Muscle layer of colon (tissue), 2 donors: ENCODE data around the gene MELTF.

Experiments
- H3K27ac ChIP-seq: one replicate; pipeline ENCODE4 v1.7.0; 2013; ENCODE audit warnings: low read depth, mild to moderate bottlenecking, low read length, moderate library complexity
- H3K27me3 ChIP-seq, 2 donors: one replicate each; pipeline ENCODE4 v1.7.0; 2013; ENCODE audit warnings: low read length in 2 of 2, mild to moderate bottlenecking in 2 of 2; ENCODE audit not compliant: insufficient read depth in 2 of 2, control insufficient read depth in 1 of 2
- H3K36me3 ChIP-seq: one replicate; pipeline ENCODE4 v1.7.0; 2013; ENCODE audit warnings: mild to moderate bottlenecking, low read length; ENCODE audit not compliant: insufficient read depth
- H3K4me1 ChIP-seq: one replicate; pipeline ENCODE4 v1.7.0; 2013; ENCODE audit warnings: mild to moderate bottlenecking, low read length; ENCODE audit not compliant: insufficient read depth
- H3K4me3 ChIP-seq, 2 donors: one replicate each; pipeline ENCODE4 v1.7.0; 2013; ENCODE audit warnings: low read length in 2 of 2, low read depth in 1 of 2, mild to moderate bottlenecking in 1 of 2, moderate library complexity in 1 of 2
- H3K9ac ChIP-seq: one replicate; pipeline ENCODE4 v1.7.0; 2013; ENCODE audit warnings: low read length
- H3K9me3 ChIP-seq: one replicate; pipeline ENCODE4 v1.7.0; 2013; ENCODE audit warnings: mild to moderate bottlenecking, low read length
- donor health status: abdominal sarcoma.
- donor health status: Adenocarcinoma of cecum.

Gene MELTF

GRCh38 chr3:197006860-197007259, 22.8 kb downstream of the MELTF start:
- Histone ChIP-seq H3K4me1 (peaks cover 5% of the 10 kb centered on the region), H3K27ac (no peak overlapping the region), H3K27me3 (peaks cover 0 to 14% of the 10 kb centered on the region in 2 donors), H3K9ac (no peak overlapping the region), H3K9me3 (no peaks in the 10 kb centered on the region), H3K4me3 (no peak overlapping the region), H3K36me3 (no peaks in the 10 kb centered on the region)

- Histone ChIP-seq H3K4me1 (peaks cover 5% of the 10 kb centered on the region), H3K27ac (no peak overlapping the region), H3K36me3 (no peaks in the 10 kb centered on the region), H3K27me3 (peaks cover 0 to 14% of the 10 kb centered on the region in 2 donors), H3K4me3 (no peak overlapping the region), H3K9ac (no peak overlapping the region), H3K9me3 (no peaks in the 10 kb centered on the region)
These were observed 23.2 kb downstream of the MELTF start for GRCh38 chr3:197006446-197006845.

GRCh38 chr3:197003461-197004385, 25.9 kb downstream of the MELTF start:
- Histone ChIP-seq H3K27ac (peak overlapping the region; percentile 32), H3K4me1 (peaks cover 5% of the 10 kb centered on the region), H3K9ac (no peak overlapping the region), H3K27me3 (no peaks in the 10 kb centered on the region), H3K9me3 (no peaks in the 10 kb centered on the region), H3K4me3 (peak overlapping the region; percentile 21 to 55), H3K36me3 (no peaks in the 10 kb centered on the region)

- Histone ChIP-seq H3K9me3 (no peaks in the 10 kb centered on the region), H3K4me1 (peaks cover 5% of the 10 kb centered on the region), H3K9ac (no peak overlapping the region), H3K4me3 (peak overlapping the region; percentile 46 to 47), H3K27ac (peak overlapping the region; percentile 81), H3K27me3 (no peaks in the 10 kb centered on the region), H3K36me3 (no peaks in the 10 kb centered on the region)
These were observed 26.7 kb downstream of the MELTF start for GRCh38 chr3:197002701-197003454.

- Histone ChIP-seq H3K4me1 (peaks cover 5% of the 10 kb centered on the region), H3K9me3 (no peaks in the 10 kb centered on the region), H3K4me3 (peak overlapping the region; percentile 46 to 47), H3K27me3 (no peaks in the 10 kb centered on the region), H3K27ac (peak overlapping the region; percentile 81), H3K9ac (no peak overlapping the region), H3K36me3 (no peaks in the 10 kb centered on the region)
These were observed 27.5 kb downstream of the MELTF start for GRCh38 chr3:197001972-197002700.

GRCh38 chr3:197001106-197001971, 28.3 kb downstream of the MELTF start:
- Histone ChIP-seq H3K4me1 (peaks cover 5% of the 10 kb centered on the region), H3K4me3 (no peak overlapping the region), H3K9me3 (no peaks in the 10 kb centered on the region), H3K9ac (no peak overlapping the region), H3K27me3 (no peaks in the 10 kb centered on the region), H3K36me3 (no peaks in the 10 kb centered on the region), H3K27ac (no peak overlapping the region)

- Histone ChIP-seq H3K4me1 (peaks cover 5% of the 10 kb centered on the region), H3K27ac (no peak overlapping the region), H3K9me3 (no peaks in the 10 kb centered on the region), H3K4me3 (no peak overlapping the region), H3K27me3 (no peaks in the 10 kb centered on the region), H3K9ac (no peak overlapping the region), H3K36me3 (no peaks in the 10 kb centered on the region)
These were observed 29.4 kb downstream of the MELTF start for GRCh38 chr3:197000211-197000610.

GRCh38 chr3:196998966-196999760, 30.5 kb downstream of the MELTF start:
- no peaks in the 10 kb centered on the region for H3K27me3 ChIP-seq
- no peaks in the 10 kb centered on the region for H3K9me3 ChIP-seq
- peaks cover 4% of the 10 kb centered on the region for H3K4me1 ChIP-seq
- H3K9ac ChIP-seq = no peak overlapping the region
- H3K4me3 ChIP-seq = no peak overlapping the region
- no peak overlapping the region for H3K27ac ChIP-seq
- no peaks in the 10 kb centered on the region for H3K36me3 ChIP-seq

- H3K9ac ChIP-seq = no peak overlapping the region
- H3K4me3 ChIP-seq = no peak overlapping the region
- H3K27me3 ChIP-seq = no peaks in the 10 kb centered on the region
- no peaks in the 10 kb centered on the region for H3K9me3 ChIP-seq
- H3K4me1 ChIP-seq = no peaks in the 10 kb centered on the region
- H3K27ac ChIP-seq = no peak overlapping the region
- no peaks in the 10 kb centered on the region for H3K36me3 ChIP-seq
These were observed 32.3 kb downstream of the MELTF start for GRCh38 chr3:196997311-196997710.
